ENCODE measurements around the gene PKNOX2.

The PKNOX2 gene

DNA sequence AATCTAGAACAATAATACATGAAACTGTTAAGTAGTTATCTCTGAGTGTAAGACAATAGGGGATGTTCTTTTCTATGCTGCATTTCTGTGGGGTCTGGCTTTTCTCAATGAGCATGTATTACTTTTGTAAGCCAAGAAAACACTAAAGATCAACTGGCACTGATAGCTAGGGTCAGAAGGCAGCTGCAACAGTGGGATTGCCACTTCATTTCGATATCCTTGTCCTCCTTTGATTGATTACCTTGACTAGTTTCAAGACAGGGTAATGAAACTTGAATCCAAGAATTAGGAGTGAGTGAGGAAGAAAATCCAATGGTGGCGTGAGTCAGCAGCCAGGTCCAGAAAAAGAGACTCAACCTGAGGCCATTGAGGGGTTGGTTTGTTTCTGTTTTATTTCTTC lies 285.0 kb downstream of the PKNOX2 start:
- TF ChIP-seq, protein P1, sequence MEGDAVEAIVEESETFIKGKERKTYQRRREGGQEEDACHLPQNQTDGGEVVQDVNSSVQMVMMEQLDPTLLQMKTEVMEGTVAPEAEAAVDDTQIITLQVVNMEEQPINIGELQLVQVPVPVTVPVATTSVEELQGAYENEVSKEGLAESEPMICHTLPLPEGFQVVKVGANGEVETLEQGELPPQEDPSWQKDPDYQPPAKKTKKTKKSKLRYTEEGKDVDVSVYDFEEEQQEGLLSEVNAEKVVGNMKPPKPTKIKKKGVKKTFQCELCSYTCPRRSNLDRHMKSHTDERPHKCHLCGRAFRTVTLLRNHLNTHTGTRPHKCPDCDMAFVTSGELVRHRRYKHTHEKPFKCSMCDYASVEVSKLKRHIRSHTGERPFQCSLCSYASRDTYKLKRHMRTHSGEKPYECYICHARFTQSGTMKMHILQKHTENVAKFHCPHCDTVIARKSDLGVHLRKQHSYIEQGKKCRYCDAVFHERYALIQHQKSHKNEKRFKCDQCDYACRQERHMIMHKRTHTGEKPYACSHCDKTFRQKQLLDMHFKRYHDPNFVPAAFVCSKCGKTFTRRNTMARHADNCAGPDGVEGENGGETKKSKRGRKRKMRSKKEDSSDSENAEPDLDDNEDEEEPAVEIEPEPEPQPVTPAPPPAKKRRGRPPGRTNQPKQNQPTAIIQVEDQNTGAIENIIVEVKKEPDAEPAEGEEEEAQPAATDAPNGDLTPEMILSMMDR (IDR thresholded peaks at IDR 0.05; ENCODE audit: insufficient read depth, low read length, poor library complexity, severe bottlenecking) = no peak
- Histone ChIP-seq H3K36me3 (ENCODE audit: control insufficient read depth, insufficient read depth, low read length) (peaks cover 5% of the 10 kb centered on the region), H3K27me3 (replicated peaks; ENCODE audit: control insufficient read depth, insufficient read depth, low read length) (no peaks in the 10 kb centered on the region)

DNA sequence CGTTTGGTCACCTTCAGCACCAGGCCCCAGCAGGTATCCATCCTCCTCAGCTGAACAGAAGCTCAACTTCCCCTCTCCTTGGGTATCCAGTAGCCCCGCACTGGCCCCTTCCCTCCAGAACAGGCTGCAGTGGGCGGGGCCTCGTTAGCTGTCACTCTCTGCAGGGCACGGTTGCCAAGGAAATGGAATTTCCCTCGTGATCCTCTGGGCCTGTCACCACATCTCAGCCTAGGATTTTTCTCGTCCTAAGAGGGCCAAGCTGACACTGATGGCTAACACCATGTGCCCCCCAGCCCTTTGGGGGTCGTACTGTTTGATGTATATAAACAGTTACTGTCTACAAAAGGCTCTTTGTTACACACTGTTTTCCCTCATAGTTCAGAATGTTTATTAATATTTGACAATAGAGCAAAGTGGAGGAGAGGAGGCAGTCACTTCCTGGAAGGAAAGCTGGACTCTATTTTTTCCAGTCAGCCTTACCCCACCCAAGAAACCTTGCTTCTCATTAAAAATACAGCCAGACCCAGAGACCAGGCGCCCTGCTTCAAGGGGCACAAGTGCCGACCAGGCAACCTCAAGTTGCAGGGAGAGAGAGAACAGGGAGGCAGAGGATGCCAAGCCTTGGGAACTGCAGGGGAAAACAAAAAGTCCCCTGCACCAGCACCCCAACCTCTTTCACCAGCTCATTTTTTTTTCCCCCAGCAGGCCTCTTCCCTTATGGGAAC lies 287.0 kb downstream of the PKNOX2 start:
- Histone ChIP-seq H3K27me3 (replicated peaks; ENCODE audit: control insufficient read depth, insufficient read depth, low read length) (no peaks in the 10 kb centered on the region), H3K4me3 (replicated peaks; ENCODE audit: low read depth, low read length) (no peak overlapping the region), H3K36me3 (ENCODE audit: control insufficient read depth, insufficient read depth, low read length) (no peaks in the 10 kb centered on the region)
- TF ChIP-seq, protein P1 (IDR thresholded peaks at IDR 0.05; ENCODE audit: insufficient read depth, low read length, poor library complexity, severe bottlenecking) = no peak
- no peak for DNase-seq (ENCODE audit: extremely low read depth, insufficient read length)

More for the DNA sequence above, 285.0 kb downstream of the PKNOX2 start:
- DNase-seq (ENCODE audit: extremely low read depth, insufficient read length) = no peak
- H3K4me3 ChIP-seq (replicated peaks; ENCODE audit: low read depth, low read length) = no peak overlapping the region

DNA sequence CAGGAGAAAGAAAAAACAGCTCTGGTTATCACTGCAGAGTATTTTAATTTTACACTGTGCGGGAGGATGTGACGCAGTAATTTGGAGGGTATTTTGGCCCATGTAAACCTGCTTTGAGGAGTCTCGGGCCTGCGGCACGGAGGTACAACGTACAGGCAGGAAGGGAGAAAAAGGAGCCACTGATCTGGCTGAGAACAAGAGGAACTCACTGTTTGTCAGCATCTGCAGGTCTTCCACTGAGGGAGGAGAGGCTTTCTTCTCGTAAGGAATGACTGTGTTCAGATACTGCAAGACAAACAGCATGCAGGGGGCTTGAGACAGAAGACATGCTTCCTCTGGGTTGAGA lies 287.5 kb downstream of the PKNOX2 start:
- DNase-seq (ENCODE audit: extremely low read depth, insufficient read length) = no peak
- H3K27me3 ChIP-seq (replicated peaks; ENCODE audit: control insufficient read depth, insufficient read depth, low read length) = no peaks in the 10 kb centered on the region
- TF ChIP-seq, protein P1 (IDR thresholded peaks at IDR 0.05; ENCODE audit: insufficient read depth, low read length, poor library complexity, severe bottlenecking) = no peak
- no peaks in the 10 kb centered on the region for H3K36me3 ChIP-seq (ENCODE audit: control insufficient read depth, insufficient read depth, low read length)
- H3K4me3 ChIP-seq (replicated peaks; ENCODE audit: low read depth, low read length) = no peak overlapping the region

DNA sequence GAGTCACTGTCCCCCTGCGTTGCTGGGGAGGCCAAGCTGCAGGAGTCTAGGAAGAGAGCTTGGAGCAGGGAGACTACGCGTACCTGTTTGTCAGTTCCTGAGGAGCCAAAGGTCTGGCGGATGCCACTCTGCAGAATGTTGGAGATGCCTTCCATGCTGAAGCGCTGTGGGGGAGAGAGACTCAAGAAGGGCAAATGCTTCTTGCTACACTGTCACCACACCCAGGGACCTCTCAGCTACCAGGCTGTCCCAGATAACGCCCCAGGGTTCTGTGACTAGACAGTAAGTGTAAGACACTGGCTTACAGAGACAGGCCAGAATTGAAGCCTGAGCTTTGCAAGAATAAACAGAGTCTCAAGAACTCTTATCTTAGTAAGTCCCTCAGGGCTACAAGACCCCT lies 289.5 kb downstream of the PKNOX2 start:
- DNase-seq (ENCODE audit: extremely low read depth, insufficient read length) = no peak
- TF ChIP-seq, protein P1 (IDR thresholded peaks at IDR 0.05; ENCODE audit: insufficient read depth, low read length, poor library complexity, severe bottlenecking) = no peak
- H3K27me3 ChIP-seq (replicated peaks; ENCODE audit: control insufficient read depth, insufficient read depth, low read length) = no peaks in the 10 kb centered on the region
- no peak overlapping the region for H3K4me3 ChIP-seq (replicated peaks; ENCODE audit: low read depth, low read length)
- no peaks in the 10 kb centered on the region for H3K36me3 ChIP-seq (ENCODE audit: control insufficient read depth, insufficient read depth, low read length)

DNA sequence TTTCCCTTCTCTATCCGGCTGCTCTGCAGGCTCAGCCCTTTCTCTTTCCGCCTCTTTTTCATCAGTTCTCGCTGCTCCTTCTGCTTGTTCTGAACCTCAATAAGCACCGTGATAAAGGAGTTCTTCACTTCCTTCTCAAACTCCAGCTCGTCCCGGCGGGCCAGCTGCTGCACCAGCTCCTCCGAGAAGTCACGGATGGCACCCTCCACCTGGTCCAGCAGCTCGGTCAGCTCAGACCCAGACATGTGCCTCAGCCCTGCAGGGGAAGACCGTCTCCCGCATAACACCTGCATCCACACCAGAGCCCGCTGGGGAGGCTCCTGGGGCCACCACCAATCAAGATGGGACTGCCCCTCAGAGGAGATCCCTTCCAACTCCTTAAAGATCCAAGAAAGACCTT lies 291.3 kb downstream of the PKNOX2 start:
- no peak for DNase-seq (ENCODE audit: extremely low read depth, insufficient read length)
- no peaks in the 10 kb centered on the region for H3K27me3 ChIP-seq (replicated peaks; ENCODE audit: control insufficient read depth, insufficient read depth, low read length)
- H3K36me3 ChIP-seq (ENCODE audit: control insufficient read depth, insufficient read depth, low read length) = no peaks in the 10 kb centered on the region
- no peak overlapping the region for H3K4me3 ChIP-seq (replicated peaks; ENCODE audit: low read depth, low read length)
- TF ChIP-seq, protein P1 (IDR thresholded peaks at IDR 0.05; ENCODE audit: insufficient read depth, low read length, poor library complexity, severe bottlenecking) = no peak
